Measurements from ENCODE around the gene DHFR. TPM values are rescaled to one million over a fixed set of nuclear protein-coding genes. Genes with fewer than 3 reads are reported as not detected.

Gene DHFR
- total RNA-seq, 1 donor from 2014 or later, result 8.4 TPM

DNA sequence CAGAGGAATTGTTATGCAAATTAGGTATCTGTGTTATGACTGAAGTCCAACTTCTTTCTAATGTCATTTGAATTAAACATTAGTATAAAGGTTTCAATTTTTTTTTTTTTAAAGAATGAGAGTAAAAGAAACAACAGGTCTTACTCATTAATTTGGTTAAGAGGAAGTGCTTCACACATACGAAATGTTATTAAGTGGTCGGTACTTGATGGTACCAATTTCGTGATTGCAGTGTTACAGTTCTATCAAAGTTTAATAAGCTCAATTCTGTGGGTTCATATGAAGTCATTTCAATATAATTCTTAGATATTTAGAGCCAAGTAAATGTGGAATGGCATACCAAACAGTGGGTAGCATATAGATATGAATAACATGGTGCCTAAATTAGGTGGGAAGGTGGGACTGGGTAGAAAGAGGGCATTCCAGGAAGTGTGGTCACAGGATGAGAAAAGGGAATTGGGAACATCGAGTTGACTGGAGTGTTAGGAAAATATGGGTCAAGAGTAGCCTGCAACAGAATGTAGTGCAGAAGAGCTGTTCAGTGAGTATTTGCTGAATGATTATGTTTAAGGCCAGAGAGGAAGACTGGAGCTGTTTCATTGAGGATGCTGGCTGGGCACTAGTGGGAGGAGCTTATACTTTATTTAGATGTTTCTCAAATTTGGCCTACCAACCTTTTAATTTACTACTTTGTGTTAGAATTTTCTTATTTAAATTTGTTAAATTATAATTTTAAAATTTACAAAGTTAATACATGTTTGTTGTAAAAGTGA lies 34.1 kb upstream of the DHFR start:
- Histone ChIP-seq H3K36me3 (peaks cover 10% of the 10 kb centered on the region), H3K9me3 (replicated peaks) (no peaks in the 10 kb centered on the region), H3K27me3 (ENCODE audit: low read depth) (no peaks in the 10 kb centered on the region), H3K4me3 (no peak overlapping the region), H3K4me1 (no peaks in the 10 kb centered on the region), H3K27ac (replicated peaks) (no peak overlapping the region)
- TF ChIP-seq, protein P1, sequence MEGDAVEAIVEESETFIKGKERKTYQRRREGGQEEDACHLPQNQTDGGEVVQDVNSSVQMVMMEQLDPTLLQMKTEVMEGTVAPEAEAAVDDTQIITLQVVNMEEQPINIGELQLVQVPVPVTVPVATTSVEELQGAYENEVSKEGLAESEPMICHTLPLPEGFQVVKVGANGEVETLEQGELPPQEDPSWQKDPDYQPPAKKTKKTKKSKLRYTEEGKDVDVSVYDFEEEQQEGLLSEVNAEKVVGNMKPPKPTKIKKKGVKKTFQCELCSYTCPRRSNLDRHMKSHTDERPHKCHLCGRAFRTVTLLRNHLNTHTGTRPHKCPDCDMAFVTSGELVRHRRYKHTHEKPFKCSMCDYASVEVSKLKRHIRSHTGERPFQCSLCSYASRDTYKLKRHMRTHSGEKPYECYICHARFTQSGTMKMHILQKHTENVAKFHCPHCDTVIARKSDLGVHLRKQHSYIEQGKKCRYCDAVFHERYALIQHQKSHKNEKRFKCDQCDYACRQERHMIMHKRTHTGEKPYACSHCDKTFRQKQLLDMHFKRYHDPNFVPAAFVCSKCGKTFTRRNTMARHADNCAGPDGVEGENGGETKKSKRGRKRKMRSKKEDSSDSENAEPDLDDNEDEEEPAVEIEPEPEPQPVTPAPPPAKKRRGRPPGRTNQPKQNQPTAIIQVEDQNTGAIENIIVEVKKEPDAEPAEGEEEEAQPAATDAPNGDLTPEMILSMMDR (IDR thresholded peaks at IDR 0.05; ENCODE audit: borderline replicate concordance), result no peak
- DNase-seq, result no peak
- intact Hi-C loops (cut with micrococcal nuclease), result loop anchor here (10.0 kb wide), 1 partner anchor 506 kb away; no protein-coding TSS in a partner anchor

DNA sequence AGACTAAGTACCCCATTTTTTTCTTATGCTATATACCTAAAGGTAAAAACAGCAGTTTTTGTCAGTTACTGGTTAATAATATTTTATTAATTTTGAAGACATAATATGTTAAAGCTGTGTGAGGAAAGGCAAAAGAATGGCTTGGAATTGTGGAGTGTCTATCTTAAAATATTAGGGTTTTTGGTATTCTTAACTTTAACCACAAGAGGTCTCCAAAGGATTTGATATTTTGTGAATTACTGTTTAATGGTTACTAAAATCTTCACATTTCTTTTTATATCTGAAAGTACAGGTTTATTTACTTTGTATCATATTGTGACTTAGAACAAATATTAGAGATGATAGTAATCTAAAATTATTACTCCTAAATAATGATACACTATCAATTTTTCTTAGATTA lies 32.0 kb upstream of the DHFR start:
- Histone ChIP-seq H3K4me3 (no peak overlapping the region), H3K36me3 (peaks cover 24% of the 10 kb centered on the region), H3K27me3 (ENCODE audit: low read depth) (no peaks in the 10 kb centered on the region), H3K9me3 (replicated peaks) (peaks cover 2% of the 10 kb centered on the region), H3K4me1 (no peaks in the 10 kb centered on the region), H3K27ac (replicated peaks) (no peak overlapping the region)
- no peak for DNase-seq
- TF ChIP-seq, protein P1 (IDR thresholded peaks at IDR 0.05; ENCODE audit: borderline replicate concordance), result peak; percentile 42
- intact Hi-C loops (cut with micrococcal nuclease), result loop anchor here (10.0 kb wide), 1 partner anchor 508 kb away; no protein-coding TSS in a partner anchor

DNA sequence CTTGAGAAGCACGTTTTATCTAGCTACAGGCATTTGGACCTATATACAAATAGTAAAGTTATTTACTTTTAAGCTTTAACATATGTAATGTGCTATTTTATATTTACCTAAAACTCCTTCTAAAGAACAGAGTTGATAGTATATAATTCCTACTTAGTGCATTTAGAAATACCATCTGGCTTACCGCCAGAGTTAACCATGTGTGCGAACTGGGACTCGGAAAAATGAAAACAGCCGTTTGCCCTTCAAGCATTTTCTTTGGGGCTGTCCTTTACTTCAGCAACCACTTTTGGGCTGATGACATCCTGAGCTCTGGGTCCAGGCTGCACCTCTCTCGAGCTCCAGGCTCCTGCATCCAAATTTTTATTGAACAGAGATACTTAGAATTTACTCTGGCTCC lies 21.9 kb upstream of the DHFR start:
- no peaks in the 10 kb centered on the region for H3K27me3 ChIP-seq (ENCODE audit: low read depth)
- TF ChIP-seq, protein P1 (IDR thresholded peaks at IDR 0.05; ENCODE audit: borderline replicate concordance), result no peak
- H3K9me3 ChIP-seq (replicated peaks), result no peaks in the 10 kb centered on the region
- H3K4me1 ChIP-seq, result peaks cover 7% of the 10 kb centered on the region
- intact Hi-C loops (cut with micrococcal nuclease), result no loop called here
- DNase-seq, result no peak
- no peak overlapping the region for H3K27ac ChIP-seq (replicated peaks)
- no peak overlapping the region for H3K4me3 ChIP-seq
- H3K36me3 ChIP-seq, result peaks cover 61% of the 10 kb centered on the region

DNA sequence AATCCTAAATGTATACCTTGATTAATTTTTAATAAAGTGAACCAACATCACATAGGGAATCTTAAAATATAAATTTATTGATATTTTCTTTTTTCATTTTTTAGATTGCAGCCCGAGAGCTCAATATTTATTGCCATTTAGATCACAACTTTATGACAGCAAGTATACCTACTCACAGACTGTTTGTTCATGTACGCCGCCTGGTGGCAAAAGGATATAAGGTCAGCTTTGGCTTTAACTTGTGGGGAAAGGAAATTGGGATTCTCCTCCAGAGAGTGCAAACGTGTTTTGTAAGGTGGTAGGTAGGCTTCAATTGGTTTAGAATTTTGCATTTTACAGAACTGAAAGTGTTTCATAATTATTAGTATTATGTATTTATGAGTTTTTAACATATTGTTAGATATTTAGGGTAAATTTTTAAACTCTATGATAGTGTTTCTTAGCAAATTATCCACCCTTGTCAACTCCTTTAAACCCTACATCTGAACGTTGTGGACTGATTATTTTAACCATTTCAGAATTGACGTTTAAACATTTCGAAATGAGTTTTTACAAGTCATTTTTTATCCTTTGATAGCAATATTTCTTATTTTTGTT lies 17.5 kb upstream of the DHFR start:
- Histone ChIP-seq H3K27ac (replicated peaks) (no peak overlapping the region), H3K9me3 (replicated peaks) (no peaks in the 10 kb centered on the region), H3K27me3 (ENCODE audit: low read depth) (no peaks in the 10 kb centered on the region), H3K4me3 (no peak overlapping the region), H3K4me1 (peaks cover 30% of the 10 kb centered on the region), H3K36me3 (peaks cover 58% of the 10 kb centered on the region)
- DNase-seq, result peak; percentile 29
- TF ChIP-seq, protein P1 (IDR thresholded peaks at IDR 0.05; ENCODE audit: borderline replicate concordance), result peak; percentile 84
- intact Hi-C loops (cut with micrococcal nuclease), result no loop called here

DNA sequence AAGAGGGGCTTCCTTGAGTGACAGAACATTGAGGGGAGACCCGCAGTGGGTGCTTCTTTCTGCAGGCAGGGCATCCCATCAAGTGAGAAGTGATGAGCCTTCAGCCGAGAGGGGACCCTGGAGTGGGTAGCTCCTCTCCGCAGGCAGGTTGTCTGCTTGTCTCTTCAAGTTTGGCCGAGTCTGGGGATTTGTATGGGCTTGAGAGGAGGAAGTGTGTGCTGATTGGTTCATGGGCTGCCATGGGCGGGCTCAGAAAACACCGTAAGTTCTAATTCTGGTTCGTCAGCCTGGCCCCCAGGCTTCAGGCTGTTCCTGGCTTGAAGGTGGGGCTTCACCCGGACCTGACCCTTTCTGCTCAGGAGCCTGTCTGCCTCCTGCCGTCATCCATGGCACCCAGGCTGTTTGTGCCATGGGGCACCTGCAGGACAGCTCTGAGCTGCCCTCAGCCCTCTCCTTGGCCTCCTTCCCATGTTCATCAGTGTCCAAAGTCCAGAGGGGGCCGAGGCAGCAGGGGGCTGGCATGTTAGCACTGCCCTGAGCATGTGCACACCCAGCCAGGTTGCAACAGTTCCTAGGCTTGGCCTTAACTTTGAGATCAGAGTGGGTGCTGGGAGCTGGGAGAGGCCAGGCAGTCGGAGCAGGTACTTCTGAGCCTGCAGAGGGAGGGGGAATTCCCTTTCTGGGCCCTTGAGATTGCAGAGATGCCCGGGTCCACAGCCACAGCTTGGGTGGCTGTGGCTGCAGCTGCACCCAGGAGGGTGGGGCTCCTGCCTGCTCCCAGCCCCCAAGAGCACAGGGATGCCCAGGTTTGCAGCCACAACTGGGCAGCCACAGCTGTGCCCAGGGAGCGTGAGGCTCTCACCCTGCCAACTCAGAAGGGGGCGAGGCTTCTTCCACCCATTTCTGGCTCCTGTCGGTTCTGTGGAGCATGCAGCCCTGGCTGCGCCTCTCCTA lies 13.5 kb upstream of the DHFR start:
- TF ChIP-seq, protein P1 (IDR thresholded peaks at IDR 0.05; ENCODE audit: borderline replicate concordance), result no peak
- Histone ChIP-seq H3K9me3 (replicated peaks) (no peaks in the 10 kb centered on the region), H3K27ac (replicated peaks) (peak overlapping the region; percentile 25), H3K27me3 (ENCODE audit: low read depth) (no peaks in the 10 kb centered on the region), H3K36me3 (peaks cover 39% of the 10 kb centered on the region), H3K4me3 (peak overlapping the region; percentile 4), H3K4me1 (peaks cover 24% of the 10 kb centered on the region)
- DNase-seq, result no peak
- intact Hi-C loops (cut with micrococcal nuclease), result no loop called here

Measured in left ventricle myocardium inferior (tissue), 1 donor.